ENCODE measurements around the gene GRIN2C. TPM values are rescaled to one million over a fixed set of nuclear protein-coding genes. Genes with fewer than 3 reads are reported as not detected.
A peak's percentile ranks its signal among the peaks of the same experiment; 100 is the strongest.

Gene GRIN2C
- total RNA-seq, 2 donors from 2014 or later, result 3.6 TPM; not detected in 1

- Histone ChIP-seq H3K4me1 (replicated peaks) (no peaks in the 10 kb centered on the region), H3K4me3 (no peak overlapping the region), H3K27me3 (replicated peaks; ENCODE audit: insufficient read depth) (no peaks in the 10 kb centered on the region), H3K27ac (no peak overlapping the region), H3K36me3 (no peaks in the 10 kb centered on the region), H3K9me3 (no peaks in the 10 kb centered on the region)
- intact Hi-C loops (cut with DNase I), result no loop called here
- no peak for DNase-seq (ENCODE audit: low spot score)
- TF ChIP-seq POLR2AphosphoS5 (IDR thresholded peaks at IDR 0.05) (no peak), POLR2A (IDR thresholded peaks at IDR 0.05) (no peak), CTCF (IDR thresholded peaks at IDR 0.05) (no peak)
- WGBS, result 96% methylated on average over 5 of the region's 5 CpGs
Measured at GRCh38 chr17:74874615-74875037, 14.9 kb upstream of the GRIN2C start.

GRCh38 chr17:74873874-74874614, 14.4 kb upstream of the GRIN2C start:
- Histone ChIP-seq H3K9me3 (no peaks in the 10 kb centered on the region), H3K27me3 (replicated peaks; ENCODE audit: insufficient read depth) (no peaks in the 10 kb centered on the region), H3K4me3 (peak overlapping the region; percentile 40 to 57), H3K4me1 (replicated peaks) (no peaks in the 10 kb centered on the region), H3K27ac (peak overlapping the region; percentile 89), H3K36me3 (no peaks in the 10 kb centered on the region)
- DNase-seq (ENCODE audit: low spot score), result no peak
- intact Hi-C loops (cut with DNase I), result no loop called here
- TF ChIP-seq POLR2A (IDR thresholded peaks at IDR 0.05) (no peak), CTCF (IDR thresholded peaks at IDR 0.05) (no peak), POLR2AphosphoS5 (IDR thresholded peaks at IDR 0.05) (no peak)
- WGBS, result 61% methylated on average over 6 of the region's 6 CpGs

- Histone ChIP-seq H3K27me3 (replicated peaks; ENCODE audit: insufficient read depth) (no peaks in the 10 kb centered on the region), H3K4me1 (replicated peaks) (no peaks in the 10 kb centered on the region), H3K4me3 (peak overlapping the region; percentile 40 to 57), H3K9me3 (no peaks in the 10 kb centered on the region), H3K36me3 (no peaks in the 10 kb centered on the region), H3K27ac (peak overlapping the region; percentile 89)
- 0% methylated on average over 47 of the region's 55 CpGs for WGBS
- peak; percentile 100 for DNase-seq (ENCODE audit: low spot score)
- intact Hi-C loops (cut with DNase I), result no loop called here
- peak in 1 of 4 experiments; percentile 15 for TF ChIP-seq CTCF (IDR thresholded peaks at IDR 0.05)
- TF ChIP-seq POLR2A (IDR thresholded peaks at IDR 0.05), result peak; percentile 95
- TF ChIP-seq POLR2AphosphoS5 (IDR thresholded peaks at IDR 0.05), result peak; percentile 99
Measured at GRCh38 chr17:74873037-74873873, 13.6 kb upstream of the GRIN2C start.

- Histone ChIP-seq H3K27me3 (replicated peaks; ENCODE audit: insufficient read depth) (no peaks in the 10 kb centered on the region), H3K36me3 (no peaks in the 10 kb centered on the region), H3K4me3 (peak within 1 kb of the TSS; percentile 40 to 57), H3K4me1 (replicated peaks) (no peaks in the 10 kb centered on the region), H3K27ac (peak within 1 kb of the TSS; percentile 89), H3K9me3 (no peaks in the 10 kb centered on the region)
- DNase-seq (ENCODE audit: low spot score), result no peak
- TF ChIP-seq POLR2A (IDR thresholded peaks at IDR 0.05) (peak; percentile 93), POLR2AphosphoS5 (IDR thresholded peaks at IDR 0.05) (no peak)
- intact Hi-C loops (cut with DNase I), result no loop called here
- 6% methylated on average over 33 of the region's 38 CpGs for WGBS
Measured at GRCh38 chr17:74872313-74873036, 12.8 kb upstream of the GRIN2C start, which contains the start of gene FDXR. TSS of gene FDXR (minus strand) at chr17:74872994. CDS start at chr17:74872944, 50 bp downstream.

Measured in prostate gland (tissue), 2 donors.